NCI-H2227 treated with DMSO at 0.1 percent for 48 hours (cell line): Measurements from ENCODE around the gene ELFN2.

Source experiments
- DNase-seq: peaks from one replicate; lab custom pipeline; 2025; lab: John Stamatoyannopoulos, UW

Gene ELFN2

GRCh38 chr22:37454857-37455686 is 27.8 kb upstream of the ELFN2 start:
- DNase-seq = no peak

- DNase-seq = no peak
Measured at GRCh38 chr22:37453696-37454095, 26.4 kb upstream of the ELFN2 start.

- no peak for DNase-seq
Measured at GRCh38 chr22:37451218-37451617, 23.9 kb upstream of the ELFN2 start.

GRCh38 chr22:37449331-37450001 is 22.2 kb upstream of the ELFN2 start:
- no peak for DNase-seq

GRCh38 chr22:37448516-37449127 is 21.3 kb upstream of the ELFN2 start:
- DNase-seq = no peak

- DNase-seq = no peak
Measured at GRCh38 chr22:37445501-37445900, 18.2 kb upstream of the ELFN2 start.

GRCh38 chr22:37443977-37444376 is 16.7 kb upstream of the ELFN2 start:
- no peak for DNase-seq

GRCh38 chr22:37443086-37443485 is 15.8 kb upstream of the ELFN2 start:
- DNase-seq = no peak

DNA sequence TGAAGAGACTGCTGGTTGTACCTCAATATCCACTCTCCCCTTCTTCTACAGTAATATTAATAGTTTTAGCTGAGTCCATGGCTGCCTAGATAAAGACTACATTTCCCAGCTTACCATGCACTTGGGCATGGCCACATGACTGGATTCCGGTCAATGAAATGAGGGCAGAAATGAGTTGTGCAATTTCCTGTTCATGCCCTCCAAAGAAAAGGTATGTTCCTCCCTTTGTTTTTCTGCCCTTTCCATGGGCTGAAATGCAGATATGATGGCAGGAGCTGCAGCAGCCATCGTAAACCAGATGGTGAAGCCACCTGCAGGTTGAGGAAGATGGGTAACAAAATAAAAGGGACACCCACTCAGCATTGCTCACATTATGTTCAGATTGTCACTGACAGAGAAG is 15.3 kb upstream of the ELFN2 start:
- no peak for DNase-seq

DNA sequence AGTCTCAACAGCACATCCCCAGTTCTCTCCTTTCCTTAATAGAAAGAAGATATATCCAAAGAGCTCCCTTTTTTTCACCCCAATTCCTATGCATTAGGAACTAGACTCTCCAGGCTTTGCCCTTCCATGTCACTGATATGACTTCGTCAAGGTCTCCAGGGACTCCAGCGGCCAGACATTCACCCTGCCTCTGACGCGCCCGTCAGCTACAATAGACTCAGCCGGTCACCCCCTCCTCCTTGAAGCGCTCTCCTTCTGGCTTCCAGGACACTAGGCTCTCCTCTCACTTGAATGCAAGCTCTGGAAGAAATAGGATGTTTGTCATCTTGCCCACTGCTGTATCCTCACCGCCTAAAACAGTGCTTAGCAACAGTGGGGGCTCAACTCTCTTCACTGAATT is 14.9 kb upstream of the ELFN2 start:
- DNase-seq = no peak

DNA sequence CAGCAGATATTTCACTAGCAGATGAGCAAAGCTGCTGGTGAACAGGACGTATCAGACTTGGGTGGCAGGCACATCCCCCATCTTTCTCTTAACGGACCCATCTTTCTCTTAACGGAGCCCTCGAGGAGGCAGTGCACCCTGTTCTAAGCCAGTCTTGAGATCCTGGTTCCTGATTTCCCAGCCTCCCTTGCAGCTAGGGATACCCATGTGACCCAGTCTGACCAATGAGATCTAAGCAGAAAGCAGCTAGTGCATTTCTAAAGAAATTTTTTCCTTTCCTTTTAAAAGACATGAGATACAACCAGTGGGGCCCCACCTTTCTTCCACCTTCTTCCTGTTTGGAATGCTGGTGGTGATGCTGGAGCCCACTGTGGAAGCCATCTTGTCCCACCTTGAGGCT is 13.6 kb upstream of the ELFN2 start:
- no peak for DNase-seq

DNA sequence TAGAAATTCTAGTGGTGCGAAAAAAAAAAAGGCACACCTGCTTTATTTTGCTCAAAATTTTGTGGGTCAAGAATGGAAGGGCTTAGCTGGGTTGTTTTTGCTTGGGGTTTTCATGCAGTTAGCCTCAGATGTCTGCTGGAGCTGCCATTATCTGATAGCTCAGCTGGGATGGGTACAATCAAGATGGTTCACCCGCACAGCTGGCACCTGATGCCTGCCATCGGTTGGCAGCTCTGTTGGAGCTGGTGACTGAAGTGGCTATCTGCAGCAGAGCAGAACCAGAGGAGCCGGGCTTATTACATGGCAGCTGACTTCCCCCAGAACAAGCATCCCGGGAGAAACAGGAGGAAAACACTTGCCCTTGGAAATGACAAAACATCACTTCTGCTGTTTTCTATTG is 12.1 kb upstream of the ELFN2 start:
- no peak for DNase-seq

GRCh38 chr22:37435970-37436603 is 8.8 kb upstream of the ELFN2 start:
- no peak for DNase-seq

- DNase-seq = no peak
Measured at GRCh38 chr22:37433786-37434185, 6.5 kb upstream of the ELFN2 start.

GRCh38 chr22:37432708-37433054 is 5.4 kb upstream of the ELFN2 start:
- DNase-seq = no peak

DNA sequence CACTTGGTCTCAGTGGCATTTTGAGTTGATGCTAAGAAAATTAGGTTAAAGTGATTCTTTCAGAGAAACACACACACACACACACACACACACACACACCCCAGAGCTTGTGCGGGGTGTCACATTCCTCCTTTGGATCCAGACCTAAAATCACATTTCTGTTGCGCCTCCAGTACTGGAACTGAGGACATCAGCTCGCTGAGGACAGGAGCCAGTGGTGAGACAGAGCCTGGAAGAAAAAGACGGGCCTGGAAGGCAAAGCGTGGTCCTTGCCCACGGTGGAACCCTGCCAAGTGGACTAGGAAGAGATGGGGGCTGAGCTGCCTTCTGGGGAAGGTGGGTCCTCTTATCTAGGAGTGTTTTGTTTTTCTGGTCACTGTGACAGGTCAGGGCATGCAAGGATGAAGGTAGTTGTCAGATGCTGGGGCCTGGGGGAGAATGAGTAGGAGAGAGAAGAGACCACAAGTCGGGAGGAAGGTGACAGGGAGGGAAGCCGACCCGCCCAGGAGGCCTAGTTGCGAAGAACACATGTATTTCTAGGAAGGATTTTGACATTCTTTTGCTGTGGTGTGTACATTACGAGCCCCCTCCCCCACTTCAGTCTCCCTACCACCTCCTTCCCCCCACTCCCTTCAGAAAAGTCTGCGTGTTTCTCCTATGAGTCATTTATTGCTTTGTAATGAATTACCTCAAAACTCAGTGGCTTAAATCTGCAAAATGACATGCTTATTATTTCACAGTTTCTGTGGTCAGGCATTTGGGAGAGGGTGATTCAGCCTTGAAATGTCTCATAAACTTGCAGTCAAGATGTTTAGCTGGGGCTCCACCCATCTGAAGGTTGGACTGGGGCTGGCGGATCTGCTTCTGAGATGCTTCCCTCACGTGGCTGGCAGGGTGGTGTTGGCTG is 4.8 kb upstream of the ELFN2 start:
- no peak for DNase-seq

DNA sequence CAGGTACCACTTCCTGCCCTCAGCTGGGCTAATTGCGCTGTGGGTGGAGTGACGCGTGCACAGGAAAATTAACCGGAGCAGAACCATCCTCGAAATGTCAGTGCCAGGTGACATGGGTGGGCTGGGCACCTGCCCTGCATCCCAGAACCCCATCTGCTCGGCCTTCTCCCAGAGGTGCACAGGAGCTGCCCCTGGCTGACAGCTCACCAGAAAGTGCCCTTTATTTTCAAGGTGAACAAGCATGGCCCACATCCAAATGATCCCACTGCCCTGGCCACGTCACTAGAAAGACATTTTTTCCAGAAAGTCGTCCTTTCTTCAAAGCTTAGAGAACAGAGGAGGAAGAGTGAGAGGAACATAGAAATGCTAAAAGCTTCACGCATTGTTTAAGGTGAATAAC is 4.1 kb upstream of the ELFN2 start:
- no peak for DNase-seq

GRCh38 chr22:37430941-37431340 is 3.7 kb upstream of the ELFN2 start:
- DNase-seq = no peak

GRCh38 chr22:37428649-37429586 is 1.6 kb upstream of the ELFN2 start:
- peak; percentile 18 for DNase-seq
